Mucosa of descending colon (tissue), 3 donors: ENCODE data around the gene RNF123. TPM values are rescaled to one million over a fixed set of nuclear protein-coding genes. Genes with fewer than 3 reads are reported as not detected.

Experiments
- ATAC-seq: fragments of 200-7000 bp; cut with Tn5 transposase; one replicate; pipeline ENCODE4 v1.9.1; 2020; ENCODE audit warnings: mild to moderate bottlenecking, moderate library complexity
- DNase-seq, 3 donors: peaks; one replicate each; pipeline ENCODE4 v3.0.0-alpha.2; 2020
- H3K36me3 ChIP-seq: fragments of 200-600 bp; one replicate; pipeline ENCODE4 v1.8.0; 2021; ENCODE audit warnings: low read depth, mild to moderate bottlenecking
- H3K4me1 ChIP-seq: fragments of 200-600 bp; one replicate; pipeline ENCODE4 v1.8.0; 2021; ENCODE audit warnings: low read depth, mild to moderate bottlenecking
- H3K4me3 ChIP-seq: fragments of 200-600 bp; one replicate; pipeline ENCODE4 v1.8.0; 2021; ENCODE audit warnings: mild to moderate bottlenecking
- H3K9me3 ChIP-seq: fragments of 200-600 bp; one replicate; pipeline ENCODE4 v1.8.0; 2021; ENCODE audit warnings: mild to moderate bottlenecking
- CTCF ChIP-seq: fragments of 200-600 bp; IDR thresholded peaks from one replicate; pipeline ENCODE4 v1.8.0; 2022; ENCODE audit warnings: antibody characterized with exemption, mild to moderate bottlenecking
- intact Hi-C, 2 donors: fragments of 100-400 bp; cut with DNase I in 1 of 2; cut with micrococcal nuclease in 1 of 2; formaldehyde crosslinking; loops; one replicate each; pipeline versions ENCODE4 v1.11.0 to v1.11.1; 2022; cut with DNase I, micrococcal nuclease
- total RNA-seq, 3 donors: library from RNA; stranded (reverse); fragmentation: NEBNext Ultra II Directional in 2 of 3; extraction: Animal tissue kit (Norgen Biotek cat#: 25700) in 2 of 3; gene quantifications; one replicate each; pipeline versions ENCODE4 v1.2.1 to v1.2.4, GENCODE V29; 2021 to 2023
- donor health status: DM: no; HTN: no; CAD: no; lungs with moderate emphysema.
- donor health status: DM: no; HTN: no; CAD: no.
- donor health status: DM: no; HTN: yes; CAD: no.

The RNF123 gene
- total RNA-seq, 3 donors from 2014 or later, result 45.5 to 58.1 (median 51.0) TPM

- Histone ChIP-seq H3K4me1 (no peaks in the 10 kb centered on the region), H3K36me3 (peaks cover 5% of the 10 kb centered on the region), H3K4me3 (no peak overlapping the region), H3K9me3 (no peaks in the 10 kb centered on the region)
- no peak for ATAC-seq
- no peak for DNase-seq
- intact Hi-C loops, result no loop called here
- TF ChIP-seq CTCF, result no peak
Measured at GRCh38 chr3:49702672-49703071, 13.3 kb downstream of the RNF123 start.

GRCh38 chr3:49703443-49703927, 14.1 kb downstream of the RNF123 start:
- Histone ChIP-seq H3K36me3 (peaks cover 5% of the 10 kb centered on the region), H3K4me1 (no peaks in the 10 kb centered on the region)
- intact Hi-C loops, result no loop called here

GRCh38 chr3:49703956-49704355, 14.6 kb downstream of the RNF123 start:
- H3K36me3 ChIP-seq, result peaks cover 5% of the 10 kb centered on the region
- no peaks in the 10 kb centered on the region for H3K4me1 ChIP-seq
- ATAC-seq (no peak), DNase-seq (no peak)
- H3K9me3 ChIP-seq, result no peaks in the 10 kb centered on the region
- no peak for TF ChIP-seq CTCF
- no peak overlapping the region for H3K4me3 ChIP-seq
- intact Hi-C loops, result no loop called here

More at GRCh38 chr3:49703443-49703927, 14.1 kb downstream of the RNF123 start:
- TF ChIP-seq CTCF, result peak; percentile 76
- Histone ChIP-seq H3K4me3 (no peak overlapping the region), H3K9me3 (no peaks in the 10 kb centered on the region)
- ATAC-seq (peak; percentile 89), DNase-seq (peak in 2 of 3 donors; percentile 70 to 76)

GRCh38 chr3:49704629-49705028, 15.3 kb downstream of the RNF123 start:
- intact Hi-C loops, result no loop called here
- peaks cover 5% of the 10 kb centered on the region for H3K36me3 ChIP-seq
- ATAC-seq (no peak), DNase-seq (no peak)
- H3K9me3 ChIP-seq, result no peaks in the 10 kb centered on the region
- TF ChIP-seq CTCF, result no peak
- no peaks in the 10 kb centered on the region for H3K4me1 ChIP-seq
- no peak overlapping the region for H3K4me3 ChIP-seq

GRCh38 chr3:49705390-49705960, 16.1 kb downstream of the RNF123 start:
- DNase-seq (no peak), ATAC-seq (no peak)
- Histone ChIP-seq H3K4me1 (no peaks in the 10 kb centered on the region), H3K4me3 (no peak overlapping the region), H3K36me3 (peaks cover 5% of the 10 kb centered on the region), H3K9me3 (no peaks in the 10 kb centered on the region)
- TF ChIP-seq CTCF, result no peak
- intact Hi-C loops, result no loop called here
